HT-29 (cell line): Measurements from ENCODE around the gene TYW3. TPM values are rescaled to one million over a fixed set of nuclear protein-coding genes. Genes with fewer than 3 reads are reported as not detected.

Experiments
- DNase-seq: peaks from one replicate; pipeline ENCODE4 v3.0.0-alpha.2; 2015; ENCODE audit warnings: low spot score
- total RNA-seq: library from RNA; depleted of rRNA; stranded (reverse); fragments of >200 nt; shearing (Covaris generic); gene quantifications from 2 replicates; pipeline ENCODE4 v1.2.3, GENCODE V29; 2014; rRNA removed

TYW3 gene
- total RNA-seq, 1 experiment from 2014 or later: 7.7 TPM

DNA sequence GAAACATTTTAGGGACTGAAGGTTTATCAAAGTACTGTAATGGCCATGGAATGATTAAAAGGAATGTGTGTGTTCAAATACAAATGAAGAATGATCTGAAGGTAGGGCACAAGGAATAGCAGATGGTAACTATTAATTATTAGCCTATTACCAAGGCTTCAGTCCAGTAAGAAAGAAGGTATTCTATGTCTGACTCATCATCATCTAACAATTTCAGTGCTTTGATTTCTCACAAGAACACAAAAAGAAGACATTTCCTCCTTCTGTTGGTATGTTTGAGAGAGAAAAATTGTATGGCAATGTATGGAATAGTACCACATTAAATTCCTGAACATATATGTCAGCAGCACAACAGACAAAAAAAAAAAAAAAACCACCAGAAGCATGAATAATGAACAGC lies 57.5 kb downstream of the TYW3 start:
- DNase-seq: no peak

DNA sequence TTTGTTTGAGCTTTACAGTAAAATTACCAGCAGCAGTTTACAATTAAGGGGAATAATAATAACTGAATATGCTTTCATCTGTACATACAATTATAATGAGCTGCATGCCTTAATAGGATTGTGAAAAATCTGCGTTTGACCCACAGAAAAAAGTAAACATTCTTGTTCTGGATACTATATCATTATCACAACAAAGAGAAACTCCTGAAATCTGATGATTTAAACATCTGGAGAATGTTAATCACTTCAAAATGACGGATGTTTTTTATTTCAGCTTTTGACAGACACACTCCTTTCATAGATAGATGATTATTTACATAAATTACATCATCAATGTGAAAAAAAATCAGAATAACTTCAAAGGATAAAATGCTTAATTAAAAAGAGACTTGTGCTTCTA lies 58.5 kb downstream of the TYW3 start:
- DNase-seq: no peak

DNA sequence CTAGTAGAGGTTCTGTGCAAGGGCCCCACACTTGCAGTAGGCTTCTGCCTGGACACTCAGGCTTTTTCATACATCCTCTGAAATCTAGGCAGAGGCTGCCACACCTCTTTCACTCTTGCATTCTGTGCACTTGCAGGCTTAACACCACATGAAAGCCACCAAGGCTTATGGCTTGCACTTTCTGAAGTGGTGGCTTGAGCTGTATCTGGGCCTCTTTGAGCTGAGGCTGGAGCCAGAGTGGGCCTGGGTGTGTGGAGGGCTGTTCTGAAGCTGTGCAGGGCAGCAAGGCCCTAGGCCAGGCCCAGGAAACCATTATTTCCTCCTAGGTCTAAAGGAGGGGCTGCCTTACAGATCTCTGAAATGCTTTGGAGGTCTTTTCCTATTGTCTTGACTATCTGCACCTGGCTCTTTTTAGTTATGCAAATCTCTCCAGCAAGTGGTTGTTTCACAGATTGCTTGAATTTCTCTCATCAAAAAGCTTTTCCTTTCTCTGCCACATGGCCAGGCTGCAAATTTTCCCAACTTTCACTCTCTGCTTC lies 66.2 kb downstream of the TYW3 start:
- no peak for DNase-seq

DNA sequence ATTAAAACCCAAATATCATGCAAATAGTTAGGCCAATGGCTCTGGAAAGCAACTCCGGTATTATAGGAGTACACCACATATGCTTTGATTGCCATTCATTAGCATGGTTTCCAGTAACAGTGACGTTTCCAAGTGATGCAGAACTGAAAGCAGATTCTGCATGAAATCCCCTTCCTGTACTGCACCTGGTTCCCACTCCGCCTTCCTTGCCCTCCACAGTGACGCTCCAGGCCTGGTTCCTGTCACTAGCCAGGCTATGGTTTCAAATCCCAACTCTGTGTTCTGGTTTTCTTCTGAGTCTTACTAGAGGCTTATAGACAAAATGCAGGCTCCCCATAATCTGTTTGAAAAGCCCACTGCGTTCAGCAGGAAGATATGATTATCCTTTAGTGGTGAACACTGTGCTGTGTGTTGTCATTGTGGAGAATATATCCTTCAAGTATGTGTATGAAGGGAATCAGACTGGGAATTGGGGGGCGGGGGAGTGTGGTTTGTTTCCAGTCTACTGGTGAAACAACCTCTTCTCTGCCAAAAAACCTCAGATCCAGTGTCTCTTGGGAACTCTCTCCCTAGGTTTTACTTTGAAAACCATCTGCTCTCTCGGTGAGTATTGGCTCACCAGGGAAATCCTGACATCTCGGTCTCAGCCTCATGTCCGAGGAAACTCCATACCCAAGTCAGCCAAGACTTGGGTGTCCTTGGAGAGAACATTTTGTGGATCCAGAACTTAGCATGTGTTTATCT lies 78.7 kb downstream of the TYW3 start:
- DNase-seq: no peak

DNA sequence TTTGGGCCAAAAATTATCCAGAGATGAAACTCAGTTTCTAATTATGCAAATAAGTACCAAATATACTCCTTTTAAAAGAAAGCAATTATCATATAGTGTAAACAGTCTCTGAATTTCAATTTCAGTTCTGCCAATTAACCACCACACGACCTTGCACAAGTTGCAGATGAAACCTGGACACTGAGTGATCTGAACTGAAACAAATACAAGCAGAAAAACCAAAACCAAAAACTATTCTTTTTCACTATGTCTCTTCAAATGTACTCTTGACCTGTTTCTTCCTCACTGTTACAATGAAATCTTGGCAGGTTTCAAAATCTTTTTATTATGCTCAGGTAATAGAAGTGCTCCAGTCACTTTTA lies 79.2 kb downstream of the TYW3 start:
- DNase-seq: no peak

Other genes with a start within 250 kb of the TYW3 start
- 0.05 TPM in 1 of 2 replicates, not detected in the other for gene LRRC53, start 220.5 kb upstream of the TYW3 start, total RNA-seq
- not detected in 2 replicates for gene ERICH3, start 59.4 kb upstream of the TYW3 start, total RNA-seq
- 66.0 and 67.1 TPM in 2 replicates for gene CRYZ, start 102 bp upstream of the TYW3 start, total RNA-seq